Psoas muscle (tissue), 8 donors: ENCODE data around the gene DDOST. TPM values are rescaled to one million over a fixed set of nuclear protein-coding genes. Genes with fewer than 3 reads are reported as not detected.

ENCODE experiments used
- ATAC-seq, 4 donors: fragments of 200-7000 bp; cut with Tn5 transposase; one replicate each; pipeline ENCODE4 v1.9.1; 2020; ENCODE audit warnings: moderate library complexity in 3 of 4, mild to moderate bottlenecking in 2 of 4
- DNase-seq, 2 donors: peaks; one replicate each; pipeline ENCODE4 v3.0.0-alpha.2; 2020
- H3K27ac ChIP-seq: fragments of 200-600 bp; one replicate; pipeline ENCODE4 v1.8.0; 2022
- H3K27me3 ChIP-seq, 3 donors: fragments of 200-600 bp in 1 of 3; one replicate each; pipeline versions ENCODE4 v1.6.1 to v1.8.0; 2013 to 2022; ENCODE audit warnings: low read length in 2 of 3, mild to moderate bottlenecking in 2 of 3, moderate library complexity in 1 of 3; ENCODE audit not compliant: insufficient read depth in 3 of 3
- H3K36me3 ChIP-seq, 2 donors: fragments of 200-600 bp in 1 of 2; one replicate each; pipeline versions ENCODE4 v1.6.1 to v1.8.0; 2013 to 2022; ENCODE audit warnings: low read depth in 1 of 2, mild to moderate bottlenecking in 1 of 2, moderate library complexity in 1 of 2; ENCODE audit not compliant: insufficient read depth in 1 of 2
- H3K4me1 ChIP-seq: fragments of 200-600 bp; one replicate; pipeline ENCODE4 v1.8.0; 2022
- H3K4me3 ChIP-seq: fragments of 200-600 bp; one replicate; pipeline ENCODE4 v1.8.0; 2022; ENCODE audit warnings: mild to moderate bottlenecking
- H3K9me3 ChIP-seq: fragments of 200-600 bp; one replicate; pipeline ENCODE4 v1.8.0; 2022
- CTCF ChIP-seq: fragments of 200-600 bp; IDR thresholded peaks from one replicate; pipeline ENCODE4 v1.8.0; 2022; ENCODE audit warnings: antibody characterized with exemption
- WGBS, 3 donors: extraction: QIAGEN DNeasy Blood & Tissue Kit; methylation state at CpG; one replicate each; pipeline versions ENCODE4 v1.1.6 to v1.1.7; 2013; 5-methylcytosine and 5-hydroxymethylcytosine counted together
- intact Hi-C, 2 donors: fragments of 100-400 bp; cut with DNase I; formaldehyde crosslinking; loops; one replicate each; pipeline versions ENCODE4 v1.11.0 to v1.14.2; 2022
- polyA plus RNA-seq, 3 donors: library from polyadenylated mRNA; stranded (reverse); fragments of 200-250 nt; gene quantifications; one replicate each; pipeline ENCODE4 v1.2.3, GENCODE V29; 2013
- total RNA-seq, 4 donors: library from RNA; stranded (reverse); fragmentation: NEBNext Ultra II Directional in 2 of 4; extraction: Animal tissue kit (Norgen Biotek cat#: 25700) in 2 of 4; gene quantifications; one replicate each; pipeline versions ENCODE4 v1.2.1 to v1.2.4, GENCODE V29; 2021 to 2023
- donor health status: healthy with polysubstance abuse.
- donor health status: DM: no; HTN: no; CAD: no; lungs with moderate emphysema.
- donor health status: Bipolar disorder and iron deficiency.
- donor health status: healthy.
- donor health status: DM: yes; HTN: yes; CAD: no.
- donor health status: DM: no; HTN: no; CAD: no.
- donor health status: DM: no; HTN: no; CAD: no.
- donor health status: DM: yes; HTN: yes; CAD: no.

DDOST gene
- total and polyA plus RNA-seq, 7 donors: 43.0 to 97.1 (median 63.3) TPM

DNA sequence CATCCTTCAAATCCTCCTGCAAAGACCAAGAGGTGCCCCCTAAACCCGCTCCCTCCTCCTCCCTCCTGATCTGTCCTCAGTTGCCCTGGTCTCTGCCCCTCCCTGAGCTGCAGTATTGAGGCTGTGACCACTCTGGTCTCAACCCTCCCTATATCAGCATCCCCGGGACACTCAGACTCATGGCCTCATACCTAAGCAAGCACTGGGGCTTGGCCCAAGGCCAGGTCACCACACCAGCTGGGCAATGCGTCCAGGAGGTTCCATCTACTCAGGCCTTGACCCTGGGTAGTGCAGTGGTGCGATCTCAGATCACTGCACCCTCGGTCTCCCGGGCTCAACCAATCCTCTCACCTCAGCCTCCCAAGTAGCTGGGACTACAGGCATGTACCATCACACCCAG is 46.9 kb upstream of the DDOST start:
- H3K4me1 ChIP-seq: no peaks in the 10 kb centered on the region
- ATAC-seq: no peak
- no peak for TF ChIP-seq CTCF
- H3K27ac ChIP-seq: no peak overlapping the region
- DNase-seq: no peak
- no peak overlapping the region for H3K4me3 ChIP-seq
- no peaks in the 10 kb centered on the region for H3K27me3 ChIP-seq
- H3K36me3 ChIP-seq: no peaks in the 10 kb centered on the region
- intact Hi-C loops: no loop called here
- H3K9me3 ChIP-seq: no peaks in the 10 kb centered on the region
- 59 to 84% (median 73%) methylated on average over 6 of the region's 6 CpGs for WGBS, 3 donors

- Histone ChIP-seq H3K27ac (no peak overlapping the region), H3K27me3 (no peaks in the 10 kb centered on the region), H3K9me3 (no peaks in the 10 kb centered on the region), H3K36me3 (no peaks in the 10 kb centered on the region), H3K4me1 (no peaks in the 10 kb centered on the region), H3K4me3 (no peak overlapping the region)
- TF ChIP-seq CTCF: no peak
- WGBS, 3 donors: 53 to 60% (median 53%) methylated on average over 5 of the region's 5 CpGs
- ATAC-seq (no peak), DNase-seq (no peak)
- intact Hi-C loops: no loop called here
Measured at GRCh38 chr1:20706841-20707240, 45.7 kb upstream of the DDOST start.

- H3K36me3 ChIP-seq: no peaks in the 10 kb centered on the region
- H3K4me1 ChIP-seq: no peaks in the 10 kb centered on the region
- no peaks in the 10 kb centered on the region for H3K9me3 ChIP-seq
- intact Hi-C loops: no loop called here
- no peak overlapping the region for H3K4me3 ChIP-seq
- no peaks in the 10 kb centered on the region for H3K27me3 ChIP-seq
- no peak for DNase-seq
- 79 to 82% (median 80%) methylated on average over 15 of the region's 15 CpGs for WGBS, 3 donors
- no peak overlapping the region for H3K27ac ChIP-seq
- no peak for ATAC-seq
- no peak for TF ChIP-seq CTCF
Measured at GRCh38 chr1:20705203-20705755, 44.1 kb upstream of the DDOST start.

GRCh38 chr1:20704390-20705202 is 43.4 kb upstream of the DDOST start:
- Histone ChIP-seq H3K36me3 (no peaks in the 10 kb centered on the region), H3K9me3 (no peaks in the 10 kb centered on the region), H3K27ac (no peak overlapping the region), H3K4me1 (peaks cover 6% of the 10 kb centered on the region), H3K4me3 (no peak overlapping the region), H3K27me3 (no peaks in the 10 kb centered on the region)
- ATAC-seq (no peak), DNase-seq (no peak)
- WGBS, 3 donors: 95 to 97% (median 96%) methylated on average over 41 of the region's 41 CpGs
- TF ChIP-seq CTCF: no peak
- intact Hi-C loops: no loop called here
